HepG2 (cell line): ENCODE measurements around the gene BOLA3. TPM values are rescaled to one million over a fixed set of nuclear protein-coding genes. Genes with fewer than 3 reads are reported as not detected.
"Not testable (repeated sequence)": the region's sequence is repeated elsewhere in the genome, so short reads cannot be mapped to it uniquely, and the experiment has no call there.

Experiments
- ATAC-seq: fragments of 200-7000 bp; cut with Tn5 transposase; 3 replicates; pipeline ENCODE4 v1.9.1; 2020; ENCODE audit warnings: mild to moderate bottlenecking, moderate library complexity
- BruUV-seq: library from RNA; stranded (reverse); fragments of 400-500 nt; replicated peaks from 2 replicates; lab custom pipeline; 2021; lab: Mats Ljungman, UMichigan
- CTCF ChIA-PET: fragments of 300-600 bp; formaldehyde crosslinking; extraction: SDS; loops from one replicate; lab custom pipeline; 2021; ENCODE audit warnings: low total read pairs, inconsistent platforms, low intra/inter-chr PET ratio; lab: Yijun Ruan, JAX
- POLR2A ChIA-PET: fragments of 350-600 bp; sonication (Branson Sonifier 250); formaldehyde crosslinking; loops from one replicate; lab custom pipeline; 2020; ENCODE audit warnings: antibody characterized with exemption, inconsistent platforms; lab: Yijun Ruan, JAX
- DNase-seq: peaks from one replicate; pipeline ENCODE4 v3.0.0-alpha.2; 2015; ENCODE audit warnings: low spot score
- FAIRE-seq: peaks from 3 replicates; lab custom pipeline; 2011; peaks lifted over from hg19 to GRCh38; lab: Jason Lieb, UNC
- H2AFZ ChIP-seq: one replicate; pipeline ENCODE4 v1.6.1; 2011; ENCODE audit warnings: low read length, inconsistent platforms
- H3K27ac ChIP-seq: fragments of 300-600 bp; 3 replicates; pipeline ENCODE4 v1.8.0; 2011; ENCODE audit warnings: mixed run types, mild to moderate bottlenecking, mixed read lengths, low read length, inconsistent platforms; ENCODE audit not compliant: insufficient read depth; ENCODE audit errors: extremely low read length
- H3K27me3 ChIP-seq, 2 experiments: fragments of 200-600 bp in 1 of 2; 2 replicates in 1 of 2; 3 replicates in 1 of 2; pipeline versions ENCODE4 v1.6.0 to v1.8.0; 2011; ENCODE audit warnings: low read length in 2 of 2, mild to moderate bottlenecking in 2 of 2, moderate library complexity in 2 of 2, inconsistent platforms in 1 of 2; ENCODE audit not compliant: insufficient read depth in 2 of 2, control insufficient read depth in 1 of 2
- H3K36me3 ChIP-seq, 2 experiments: fragments of 200-600 bp in 1 of 2; replicated peaks in 1 of 2; 2 replicates in 1 of 2; 3 replicates in 1 of 2; pipeline versions ENCODE4 v1.5.1 to v1.8.0; 2011; ENCODE audit warnings: low read length in 2 of 2, inconsistent platforms in 1 of 2; ENCODE audit not compliant: insufficient read depth in 2 of 2, control insufficient read depth in 1 of 2
- H3K4me1 ChIP-seq: 2 replicates; pipeline ENCODE4 v1.5.1; 2012; ENCODE audit warnings: low read length, inconsistent platforms; ENCODE audit not compliant: insufficient read depth
- H3K4me2 ChIP-seq: 2 replicates; pipeline ENCODE4 v1.6.0; 2011; ENCODE audit warnings: low read depth, low read length, inconsistent platforms
- H3K4me3 ChIP-seq, 3 experiments: fragments of 200-600 bp in 1 of 3; sonication (generic), shearing (Covaris generic) in 1 of 3; replicated peaks in 1 of 3; 2 replicates each; pipeline ENCODE4 v1.5.1; 2011 to 2016; ENCODE audit warnings: low read length in 3 of 3, inconsistent platforms in 2 of 3, low read depth in 2 of 3, mild to moderate bottlenecking in 2 of 3, control low read depth in 1 of 3, mixed read lengths in 1 of 3; ENCODE audit not compliant: insufficient read depth in 1 of 3
- H3K79me2 ChIP-seq: one replicate; pipeline ENCODE4 v1.6.1; 2011; ENCODE audit warnings: low read length, inconsistent platforms; ENCODE audit not compliant: insufficient read depth
- H3K9ac ChIP-seq: 2 replicates; pipeline ENCODE4 v1.6.0; 2011; ENCODE audit warnings: mild to moderate bottlenecking, low read depth, low read length, inconsistent platforms; ENCODE audit not compliant: insufficient read depth
- H3K9me3 ChIP-seq: 2 replicates; pipeline ENCODE4 v1.5.1; 2012; ENCODE audit warnings: mild to moderate bottlenecking, low read length
- H4K20me1 ChIP-seq: 2 replicates; pipeline ENCODE4 v1.6.0; 2011; ENCODE audit warnings: inconsistent platforms, mild to moderate bottlenecking, low read length, moderate library complexity; ENCODE audit not compliant: insufficient read depth
- CAMTA2 ChIP-seq: sonication (generic); formaldehyde crosslinking; IDR thresholded peaks from 2 replicates; pipeline ENCODE4 v1.4.0; 2020; ENCODE audit warnings: mild to moderate bottlenecking, missing genetic modification reagents, borderline replicate concordance
- GMEB2 ChIP-seq: IDR thresholded peaks from 2 replicates; pipeline ENCODE4 v1.6.1; 2016; ENCODE audit warnings: missing biosample characterization, missing genetic modification reagents, low read depth
- ZSCAN29 ChIP-seq: sonication (generic); formaldehyde crosslinking; conservative IDR thresholded peaks from 2 replicates; pipeline ENCODE4 v1.4.0; 2020; ENCODE audit warnings: mild to moderate bottlenecking, missing genetic modification reagents
- WGBS: methylation state at CpG from one replicate; pipeline ENCODE4 v1.1.6; 2017; ENCODE audit warnings: low lambda C conversion rate; 5-methylcytosine and 5-hydroxymethylcytosine counted together
- in situ Hi-C: cut with HindIII; loops from 2 replicates; pipeline ENCODE4 v1.10.0; 2017; ENCODE audit warnings: low pct_unique_long_range_greater_than_20kb; ENCODE audit not compliant: extremely low pct_ligation_motif_present
- intact Hi-C: fragments of 100-400 bp; cut with micrococcal nuclease; formaldehyde crosslinking; loops from one replicate; pipeline ENCODE4 v1.10.0; 2022; ENCODE audit not compliant: unreplicated experiment
- polyA plus RNA-seq, 8 experiments: library from polyadenylated mRNA; depleted of rRNA in 3 of 8; stranded (reverse) in 7 of 8; unstranded in 1 of 8; fragments of >200 nt; fragmentation: Illumina TruSeq in 4 of 8; extraction: Trizol in 4 of 8; gene quantifications; 2 replicates each; pipeline versions ENCODE4 v1.2.1 to v1.2.3, GENCODE V29; 2011 to 2016; ENCODE audit warnings: low read depth in 4 of 8, missing spikeins in 1 of 8, mixed read lengths in 1 of 8; ENCODE audit not compliant: insufficient read depth in 1 of 8
- total RNA-seq, 5 experiments: library from RNA; depleted of rRNA; stranded (reverse); fragments of >200 nt; fragmentation: Illumina TruSeq; extraction: Trizol; gene quantifications; 2 replicates each; pipeline ENCODE4 v1.2.3, GENCODE V29; 2016; ENCODE audit warnings: low read depth in 1 of 5

BOLA3 gene
- total and polyA plus RNA-seq, 2 of the 13 experiments (the other 11 are each of a cell fraction or from before 2014, with no cell fraction given) = 89.7 to 170 TPM

GRCh38 chr2:74089816-74090745 lies 57.6 kb downstream of the BOLA3 start:
- TF ChIP-seq ZSCAN29 (CRISPR knock-in tag) (no peak), GMEB2 (CRISPR knock-in tag) (no peak), CAMTA2 (CRISPR knock-in tag) (no peak)

GRCh38 chr2:74088676-74089075 lies 59.0 kb downstream of the BOLA3 start:
- H2AFZ ChIP-seq, H4K20me1 ChIP-seq, H3K4me3 ChIP-seq, H3K9ac ChIP-seq, CTCF ChIA-PET, H3K4me2 ChIP-seq, H3K27ac ChIP-seq, H3K27me3 ChIP-seq, H3K9me3 ChIP-seq, H3K4me1 ChIP-seq, in situ Hi-C loops, DNase-seq, ATAC-seq, H3K79me2 ChIP-seq, BruUV-seq, POLR2A ChIA-PET, intact Hi-C loops, FAIRE-seq: not testable (repeated sequence)
- peaks cover 28 to 67% of the 10 kb centered on the region in 2 experiments; a peak in 4 of 5 replicates for H3K36me3 ChIP-seq
- 95% methylated on average over 8 of the region's 8 CpGs for WGBS

More at GRCh38 chr2:74089816-74090745, 57.6 kb downstream of the BOLA3 start:
- no peak overlapping the region for H3K4me3 ChIP-seq
- in situ Hi-C loops (no loop called here), intact Hi-C loops (no loop called here)
- DNase-seq (no peak), FAIRE-seq (no peak), ATAC-seq (no peak)
- no peaks in the 10 kb centered on the region for H3K9me3 ChIP-seq
- H2AFZ ChIP-seq = no peak overlapping the region
- H3K27ac ChIP-seq = no peak overlapping the region
- ChIA-PET CTCF (no interaction called here), POLR2A (no interaction called here)
- H3K4me2 ChIP-seq = no peak overlapping the region
- no TSS peak for BruUV-seq
- H3K9ac ChIP-seq = no peak overlapping the region
- H3K4me1 ChIP-seq = no peaks in the 10 kb centered on the region
- peaks cover 37 to 77% of the 10 kb centered on the region in 2 experiments; a peak in 4 of 5 replicates for H3K36me3 ChIP-seq
- H4K20me1 ChIP-seq = no peaks in the 10 kb centered on the region
- WGBS = 97% methylated on average over 23 of the region's 26 CpGs
- H3K79me2 ChIP-seq = no peaks in the 10 kb centered on the region
- H3K27me3 ChIP-seq = no peaks in the 10 kb centered on the region
